ENCODE results near the gene ZNF689. TPM values are rescaled to one million over a fixed set of nuclear protein-coding genes. Genes with fewer than 3 reads are reported as not detected.

The ZNF689 gene
- total RNA-seq, 2 experiments from 2014 or later, result 12.2 to 15.3 TPM

DNA sequence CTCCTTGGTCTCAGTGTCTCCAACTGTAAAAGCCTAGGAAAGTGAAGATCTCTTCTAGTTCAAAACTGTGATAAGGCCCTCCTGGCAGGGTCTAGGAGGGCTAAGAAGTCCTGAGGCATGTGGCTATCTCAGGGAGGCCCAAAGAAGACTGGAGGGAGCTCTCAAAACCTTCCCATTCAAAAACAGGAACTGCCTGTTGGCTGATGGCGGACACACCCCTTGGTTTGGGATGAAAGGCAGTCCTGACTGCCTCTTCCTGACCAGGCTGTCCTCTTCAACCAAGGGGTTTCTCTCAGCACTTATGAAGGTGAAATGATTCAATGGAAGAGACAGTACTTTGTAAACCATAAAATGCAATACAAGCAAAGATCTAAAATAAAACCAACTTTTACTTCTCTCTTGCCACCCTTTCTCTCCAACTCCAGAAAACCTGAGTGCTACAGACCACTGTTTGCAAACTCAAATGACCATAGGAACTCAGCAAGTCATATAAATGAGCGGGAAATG is 56.7 kb downstream of the ZNF689 start:
- Mint-ChIP-seq H3K4me1 (peaks cover 50% of the 10 kb centered on the region), H3K9me3 (ENCODE audit: low read depth) (no peaks in the 10 kb centered on the region), H3K27ac (peak overlapping the region; percentile 88), H3K4me3 (no peak overlapping the region), H3K27me3 (no peaks in the 10 kb centered on the region), H3K36me3 (peaks cover 19% of the 10 kb centered on the region)
- ATAC-seq, result no peak
- no peak for DNase-seq
- CTCF ChIA-PET, result interaction anchor here (3.6 kb wide), 1 partner anchor 18 kb away, joined by 14 read pairs; the partner anchor contains the start of gene ZNF747

DNA sequence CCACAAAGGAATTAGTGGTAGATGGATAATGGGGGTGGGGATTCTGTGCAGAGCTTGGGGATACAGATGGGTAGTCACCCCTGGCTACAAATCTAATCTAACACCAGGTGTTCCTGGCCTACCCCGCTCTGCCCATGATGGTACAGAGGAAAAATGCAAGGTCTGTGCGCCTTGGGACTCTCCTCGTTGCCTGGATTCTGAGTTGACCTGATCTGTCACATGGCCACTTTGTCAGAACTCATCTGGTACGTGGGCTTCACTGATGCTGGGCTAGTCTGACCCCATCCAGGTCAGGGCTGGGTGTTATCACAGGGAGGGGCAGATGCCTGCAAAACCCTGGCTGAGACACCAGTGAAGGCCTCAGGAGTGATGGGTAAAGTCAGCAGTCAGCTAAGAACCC is 57.2 kb downstream of the ZNF689 start:
- Mint-ChIP-seq H3K27me3 (no peaks in the 10 kb centered on the region), H3K4me1 (peaks cover 50% of the 10 kb centered on the region), H3K36me3 (peaks cover 19% of the 10 kb centered on the region), H3K9me3 (ENCODE audit: low read depth) (no peaks in the 10 kb centered on the region), H3K4me3 (no peak overlapping the region), H3K27ac (peak overlapping the region; percentile 88)
- ATAC-seq, result no peak
- DNase-seq, result no peak
- CTCF ChIA-PET, result interaction anchor here (1.0 to 3.6 kb wide), 3 partner anchors 13 to 19 kb away, joined by 3 to 14 read pairs (median 6); partner anchors contain the start of gene ZNF747

Other genes starting within 250 kb of the ZNF689 start
- 10 to 100 TPM; 84.1 to 87.3 TPM for gene TBC1D10B, start 239.9 kb downstream of the ZNF689 start, total RNA-seq
- gene MYL11, start 235.6 kb downstream of the ZNF689 start, total RNA-seq, result 1 to 10 TPM in 1 of 2 experiments, not detected in 1; 1.0 TPM
- gene SEPTIN1, start 227.8 kb downstream of the ZNF689 start, total RNA-seq, result 100 to 1,000 TPM; 259 to 278 TPM
- 10 to 100 TPM; 13.7 to 15.6 TPM for gene ZNF48, start 215.0 kb downstream of the ZNF689 start, total RNA-seq
- 1 to 10 TPM; 4.9 to 5.4 TPM for gene ZNF771, start 202.8 kb downstream of the ZNF689 start, total RNA-seq
- gene DCTPP1, start 180.4 kb downstream of the ZNF689 start, total RNA-seq, result 100 to 1,000 TPM in 1 of 2 experiments, 10 to 100 TPM in 1; 72.0 to 108 TPM
- 10 to 100 TPM; 63.3 to 92.9 TPM for gene SEPHS2, start 164.5 kb downstream of the ZNF689 start, total RNA-seq
- gene ITGAL, start 137.6 kb downstream of the ZNF689 start, total RNA-seq, result 100 to 1,000 TPM; 566 to 685 TPM
- 10 to 100 TPM in 1 of 2 experiments, 1 to 10 TPM in 1; 6.2 to 10.3 TPM for gene ZNF768, start 83.8 kb downstream of the ZNF689 start, total RNA-seq
- gene ZNF747, start 75.5 kb downstream of the ZNF689 start, total RNA-seq, result 10 to 100 TPM; 11.3 to 13.2 TPM
- gene ZNF764, start 52.0 kb downstream of the ZNF689 start, total RNA-seq, result 10 to 100 TPM; 14.0 to 15.6 TPM
- gene ZNF688, start 38.7 kb downstream of the ZNF689 start, total RNA-seq, result 10 to 100 TPM; 14.5 to 14.7 TPM
- gene ZNF785, start 24.7 kb downstream of the ZNF689 start, total RNA-seq, result 10 to 100 TPM; 18.9 to 21.2 TPM
- gene PRR14, start 40.6 kb upstream of the ZNF689 start, total RNA-seq, result 100 to 1,000 TPM; 111 to 116 TPM
- 100 to 1,000 TPM; 102 to 142 TPM for gene FBRS, start 48.0 kb upstream of the ZNF689 start, total RNA-seq
- gene SRCAP, start 88.8 kb upstream of the ZNF689 start, total RNA-seq, result 10 to 100 TPM; 86.3 to 93.3 TPM
- gene PHKG2, start 138.0 kb upstream of the ZNF689 start, total RNA-seq, result 10 to 100 TPM; 45.8 to 46.5 TPM
- gene CFAP119, start 151.7 kb upstream of the ZNF689 start, total RNA-seq, result 1 to 10 TPM; 4.1 to 4.6 TPM
- gene RNF40, start 151.9 kb upstream of the ZNF689 start, total RNA-seq, result 100 to 1,000 TPM; 103 to 106 TPM
- gene ZNF629, start 176.8 kb upstream of the ZNF689 start, total RNA-seq, result 1 to 10 TPM; 1.6 to 2.5 TPM

Measured in activated CD8-positive, alpha-beta memory T cell treated with anti-CD3 and anti-CD28 coated beads, Interleukin-2, amount 10 ng/mL, durations not matched to agents 7 days and 5 days (primary cell).